Activated CD4-positive, alpha-beta T cell treated with anti-CD3 and anti-CD28 coated beads, Interleukin-2, amount 10 ng/mL, durations not matched to agents 7 days and 5 days (primary cell): ENCODE data around the gene TMBIM1. TPM values are rescaled to one million over a fixed set of nuclear protein-coding genes. Genes with fewer than 3 reads are reported as not detected.

Source experiments
- CTCF ChIA-PET: fragments of 350-600 bp; sonication (Branson Sonifier 250); formaldehyde crosslinking; loops from one replicate; lab custom pipeline; 2021; ENCODE audit warnings: antibody characterized with exemption; lab: Charles Lee
- POLR2A ChIA-PET: fragments of 350-600 bp; sonication (Branson Sonifier 250); formaldehyde crosslinking; loops from one replicate; lab custom pipeline; 2021; ENCODE audit warnings: antibody characterized with exemption; lab: Charles Lee
- DNase-seq: peaks from one replicate; pipeline ENCODE4 v3.0.0-alpha.2; 2020
- H3K27ac Mint-ChIP-seq: one replicate; pipeline ENCODE4 v1.8.0; 2021; ENCODE audit warnings: mild to moderate bottlenecking, moderate library complexity, mixed read lengths
- H3K27me3 Mint-ChIP-seq: one replicate; pipeline ENCODE4 v1.8.0; 2021; ENCODE audit warnings: mixed read lengths
- H3K36me3 Mint-ChIP-seq: one replicate; pipeline ENCODE4 v1.8.0; 2021; ENCODE audit warnings: low read depth, mixed read lengths
- H3K4me1 Mint-ChIP-seq: one replicate; pipeline ENCODE4 v1.8.0; 2021; ENCODE audit warnings: mixed read lengths
- H3K4me3 Mint-ChIP-seq: one replicate; pipeline ENCODE4 v1.8.0; 2021; ENCODE audit warnings: mild to moderate bottlenecking, moderate library complexity, mixed read lengths
- H3K9me3 Mint-ChIP-seq: one replicate; pipeline ENCODE4 v1.8.0; 2021; ENCODE audit warnings: mixed read lengths
- microRNA-seq: library from miRNA; unstranded; fragments of <30 nt; microRNA quantifications from one replicate; pipeline ENCODE4 v1.2.0, GENCODE V29; 2021; ENCODE audit warnings: borderline microRNAs expressed, borderline replicate concordance
- total RNA-seq, 2 experiments: library from RNA; stranded (reverse); gene quantifications; one replicate each; pipeline ENCODE4 v1.2.3, GENCODE V29; 2021

Gene TMBIM1
- total RNA-seq, 2 experiments from 2014 or later: 99.3 to 101 TPM

DNA sequence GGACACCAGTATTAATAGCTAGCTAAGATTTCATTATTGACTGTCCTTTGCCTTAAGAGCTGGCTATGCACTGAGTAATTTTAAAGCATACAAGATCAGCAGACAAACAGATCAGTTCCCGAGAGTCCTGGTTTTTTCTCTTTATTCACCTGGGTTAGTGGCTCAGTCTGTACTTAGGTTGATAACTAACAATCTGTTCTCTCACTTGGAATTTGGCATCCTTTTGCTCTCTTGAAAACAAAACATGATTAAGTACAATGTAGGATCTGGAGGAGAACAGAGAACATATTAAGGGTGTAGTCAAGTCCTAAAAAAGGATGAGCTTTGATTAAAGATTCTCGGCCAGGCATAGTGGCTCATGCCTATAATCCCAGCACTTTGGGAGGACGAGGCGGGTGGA lies 58.8 kb downstream of the TMBIM1 start:
- no peak for DNase-seq
- no peaks in the 10 kb centered on the region for H3K9me3 Mint-ChIP-seq
- H3K36me3 Mint-ChIP-seq: peaks cover 79% of the 10 kb centered on the region
- peaks cover 35% of the 10 kb centered on the region for H3K4me1 Mint-ChIP-seq
- ChIA-PET CTCF (interaction anchor here (1.2 to 1.8 kb wide), 5 partner anchors 10 to 46 kb away, joined by 3 to 7 read pairs (median 3); no protein-coding TSS in a partner anchor), POLR2A (interaction anchor here (0.7 kb wide), 1 partner anchor 854 kb away, joined by 4 read pairs; no protein-coding TSS in a partner anchor)
- H3K4me3 Mint-ChIP-seq: no peak overlapping the region
- no peaks in the 10 kb centered on the region for H3K27me3 Mint-ChIP-seq
- peak overlapping the region; percentile 20 for H3K27ac Mint-ChIP-seq

DNA sequence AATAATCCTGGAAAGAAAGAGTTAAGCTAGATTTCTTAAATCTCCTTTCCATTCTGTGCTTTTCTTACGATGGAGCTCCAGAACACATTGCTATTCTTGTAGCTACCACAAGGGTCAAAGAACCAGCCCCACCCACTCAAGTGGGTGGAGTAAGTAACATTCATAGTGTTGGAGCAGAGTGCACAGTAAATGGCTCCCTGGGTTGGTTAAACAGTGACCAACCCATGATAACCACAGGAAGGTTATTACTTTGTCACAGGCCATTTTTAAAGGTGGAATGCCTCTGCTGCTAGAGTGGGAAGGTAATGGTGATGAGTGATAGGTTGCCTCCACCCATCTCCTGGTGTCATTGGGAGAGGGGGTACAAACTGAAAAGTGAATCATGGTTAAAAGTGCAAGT lies 61.4 kb downstream of the TMBIM1 start:
- ChIA-PET POLR2A (interaction anchor here (0.6 to 1.4 kb wide), 3 partner anchors 10 to 61 kb away, joined by 4 to 7 read pairs (median 5); no protein-coding TSS in a partner anchor), CTCF (interaction anchor here (0.5 to 3.0 kb wide), 11 partner anchors 9 to 646 kb away, joined by 3 to 17 read pairs (median 8); partner anchors contain the start of gene CXCR1)
- peaks cover 58% of the 10 kb centered on the region for H3K4me1 Mint-ChIP-seq
- H3K36me3 Mint-ChIP-seq: peaks cover 82% of the 10 kb centered on the region
- peak overlapping the region; percentile 84 for H3K27ac Mint-ChIP-seq
- H3K27me3 Mint-ChIP-seq: no peaks in the 10 kb centered on the region
- H3K4me3 Mint-ChIP-seq: peak overlapping the region; percentile 7
- DNase-seq: peak; percentile 38
- no peaks in the 10 kb centered on the region for H3K9me3 Mint-ChIP-seq

DNA sequence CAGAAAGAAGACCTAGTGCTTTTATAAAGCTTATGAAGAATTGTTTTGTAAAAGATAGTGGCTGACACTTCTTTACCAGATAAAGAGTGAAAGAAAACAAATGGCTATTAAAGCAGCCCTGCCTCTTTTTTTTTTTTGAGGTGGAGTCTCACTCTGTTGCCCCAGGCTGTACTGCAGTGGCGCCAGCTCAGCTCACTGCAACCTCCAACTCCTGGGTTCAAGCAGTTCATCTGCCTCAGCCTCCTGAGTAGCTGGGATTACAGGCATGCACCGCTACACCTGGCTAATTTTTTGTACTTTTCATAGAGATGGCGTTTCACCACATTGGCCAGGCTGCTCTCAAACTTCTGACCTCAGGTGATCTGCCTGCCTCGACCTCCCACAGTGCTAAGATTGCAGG lies 62.5 kb downstream of the TMBIM1 start:
- POLR2A ChIA-PET: interaction anchor here (0.8 to 1.4 kb wide), 2 partner anchors 9 to 14 kb away, joined by 3 to 7 read pairs; no protein-coding TSS in a partner anchor
- Mint-ChIP-seq H3K4me1 (peaks cover 68% of the 10 kb centered on the region), H3K27me3 (no peaks in the 10 kb centered on the region), H3K27ac (peak overlapping the region; percentile 84), H3K4me3 (peak overlapping the region; percentile 7), H3K9me3 (no peaks in the 10 kb centered on the region), H3K36me3 (peaks cover 84% of the 10 kb centered on the region)
- DNase-seq: no peak
- CTCF ChIA-PET: interaction anchor here (0.7 to 3.0 kb wide), 12 partner anchors 11 to 647 kb away, joined by 3 to 13 read pairs (median 5); partner anchors contain the start of gene CXCR1

DNA sequence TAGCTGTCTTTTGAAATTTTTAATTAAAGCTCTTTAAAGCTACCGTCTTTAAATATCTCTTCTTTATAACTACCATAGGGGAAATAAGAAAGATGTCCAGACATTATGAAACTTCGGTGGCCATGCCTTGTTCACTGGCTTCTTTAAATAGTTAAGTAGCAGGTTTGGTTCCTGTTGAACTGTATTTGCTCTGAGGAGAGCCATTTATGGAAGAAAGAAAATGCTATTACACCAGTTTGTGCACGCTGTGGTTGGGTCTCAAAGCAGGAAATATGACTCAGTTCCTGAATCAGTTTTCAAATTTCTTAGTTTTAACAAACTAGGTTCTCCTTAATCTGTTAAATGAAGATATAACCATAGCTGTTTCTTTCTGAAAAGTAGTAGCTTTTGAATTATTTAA lies 63.1 kb downstream of the TMBIM1 start:
- no peaks in the 10 kb centered on the region for H3K9me3 Mint-ChIP-seq
- peak; percentile 71 for DNase-seq
- peaks cover 84% of the 10 kb centered on the region for H3K36me3 Mint-ChIP-seq
- peak overlapping the region; percentile 86 for H3K27ac Mint-ChIP-seq
- no peaks in the 10 kb centered on the region for H3K27me3 Mint-ChIP-seq
- ChIA-PET CTCF (interaction anchor here (0.6 to 3.0 kb wide), 11 partner anchors 10 to 1163 kb away, joined by 3 to 13 read pairs (median 6); no protein-coding TSS in a partner anchor), POLR2A (interaction anchor here (0.7 to 1.4 kb wide), 3 partner anchors 8 to 13 kb away, joined by 3 to 7 read pairs (median 3); no protein-coding TSS in a partner anchor)
- H3K4me1 Mint-ChIP-seq: peaks cover 75% of the 10 kb centered on the region
- peak overlapping the region; percentile 37 for H3K4me3 Mint-ChIP-seq

DNA sequence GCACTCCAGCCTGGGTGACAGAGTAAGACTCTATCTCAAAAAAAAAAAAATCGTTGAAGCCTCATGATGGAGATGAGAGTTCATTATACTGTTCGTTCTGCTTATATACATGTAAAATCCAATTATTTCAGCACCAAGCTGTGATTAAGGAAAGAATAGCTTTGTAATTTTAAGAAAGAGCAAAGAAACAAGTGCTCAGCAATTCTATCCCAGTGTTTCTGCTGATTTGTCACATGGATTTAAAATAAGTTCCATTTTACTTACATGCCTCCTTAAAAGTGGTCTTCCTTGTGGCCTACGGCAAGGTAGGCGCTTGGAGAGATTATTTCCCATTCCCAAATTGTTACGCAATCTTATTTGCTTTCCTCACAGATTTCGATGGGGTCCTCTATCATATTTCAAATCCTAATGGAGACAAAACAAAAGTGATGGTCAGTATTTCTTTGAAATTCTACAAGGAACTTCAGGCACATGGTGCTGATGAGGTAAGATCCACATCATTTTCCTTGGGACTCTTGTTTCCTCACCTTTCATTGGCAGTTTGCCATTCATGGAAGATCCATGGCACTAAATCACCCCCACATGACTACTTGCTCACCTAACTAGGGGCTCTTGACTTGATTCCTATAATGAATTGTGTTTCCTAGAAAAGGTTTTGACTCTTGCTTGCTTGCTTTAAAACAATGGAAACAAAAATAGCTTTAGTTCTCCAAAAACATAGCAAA lies 63.8 kb downstream of the TMBIM1 start:
- Mint-ChIP-seq H3K4me3 (peak overlapping the region; percentile 37), H3K9me3 (no peaks in the 10 kb centered on the region), H3K4me1 (peaks cover 78% of the 10 kb centered on the region), H3K27me3 (no peaks in the 10 kb centered on the region), H3K27ac (peak overlapping the region; percentile 86), H3K36me3 (peaks cover 84% of the 10 kb centered on the region)
- DNase-seq: no peak
- POLR2A ChIA-PET: interaction anchor here (0.6 to 0.7 kb wide), 2 partner anchors 10 to 15 kb away, joined by 3 to 5 read pairs; no protein-coding TSS in a partner anchor
- CTCF ChIA-PET: interaction anchor here (0.9 to 3.0 kb wide), 6 partner anchors 9 to 43 kb away, joined by 3 to 13 read pairs (median 6); no protein-coding TSS in a partner anchor

DNA sequence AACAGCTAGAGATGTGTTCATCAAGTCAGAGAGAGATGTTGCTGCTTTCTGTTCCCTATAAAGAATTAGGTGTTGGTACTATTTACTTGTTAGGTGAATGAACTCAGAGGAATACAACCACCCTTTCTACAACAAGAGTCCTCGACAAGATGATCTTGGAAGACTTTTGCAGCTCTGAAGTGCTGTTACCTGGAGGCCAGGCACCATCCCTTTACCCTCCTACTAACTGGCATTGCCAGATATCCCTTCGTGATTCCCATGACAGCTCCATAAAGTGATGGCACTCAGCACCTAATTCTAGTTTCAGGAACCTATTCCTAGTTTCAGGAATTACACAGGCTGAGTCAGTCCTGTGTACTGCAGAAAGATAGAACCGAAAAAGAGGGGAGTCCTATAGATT lies 65.4 kb downstream of the TMBIM1 start:
- no peaks in the 10 kb centered on the region for H3K27me3 Mint-ChIP-seq
- H3K4me1 Mint-ChIP-seq: peaks cover 89% of the 10 kb centered on the region
- H3K4me3 Mint-ChIP-seq: no peak overlapping the region
- DNase-seq: no peak
- CTCF ChIA-PET: interaction anchor here (0.5 to 1.0 kb wide), 4 partner anchors 9 to 986 kb away, joined by 3 read pairs; no protein-coding TSS in a partner anchor
- peak overlapping the region; percentile 85 for H3K27ac Mint-ChIP-seq
- H3K9me3 Mint-ChIP-seq: no peaks in the 10 kb centered on the region
- H3K36me3 Mint-ChIP-seq: peaks cover 83% of the 10 kb centered on the region
- POLR2A ChIA-PET: interaction anchor here (0.7 kb wide), 1 partner anchor 153 kb away, joined by 5 read pairs; no protein-coding TSS in a partner anchor

Small RNA genes within 50 kb of the gene (microRNA-seq; reads per million reads assigned to microRNA genes)
- gene MIR6513 (2.7 reads per million, percentile 13 among the genes with 10 or more reads in this experiment), gene MIR6810 (not detected)

Other genes starting within 250 kb of the TMBIM1 start
- 1 to 10 TPM; 2.1 to 2.7 TPM for gene RUFY4, start 223.2 kb downstream of the TMBIM1 start, total RNA-seq
- under 1 TPM; 0.20 to 0.37 TPM for gene CXCR2, start 166.5 kb downstream of the TMBIM1 start, total RNA-seq
- 1 to 10 TPM in 1 of 2 experiments, under 1 TPM in 1; 0.99 to 1.1 TPM for gene CXCR1, start 125.5 kb downstream of the TMBIM1 start, total RNA-seq
- gene ARPC2, start 75.3 kb downstream of the TMBIM1 start, total RNA-seq: 100 to 1,000 TPM; 708 to 729 TPM
- gene GPBAR1, start 31.5 kb downstream of the TMBIM1 start, total RNA-seq: 1 to 10 TPM; 1.0 to 1.2 TPM
- 10 to 100 TPM; 42.3 to 51.1 TPM for gene AAMP, start 22.4 kb downstream of the TMBIM1 start, total RNA-seq
- 10 to 100 TPM; 34.0 to 39.1 TPM for gene PNKD, start 22.0 kb downstream of the TMBIM1 start, total RNA-seq
- not detected for gene CATIP, start 64.4 kb upstream of the TMBIM1 start, total RNA-seq
- gene SLC11A1, start 89.8 kb upstream of the TMBIM1 start, total RNA-seq: under 1 TPM; 0.17 TPM
- 100 to 1,000 TPM; 186 to 208 TPM for gene CTDSP1, start 107.4 kb upstream of the TMBIM1 start, total RNA-seq
- gene VIL1, start 126.6 kb upstream of the TMBIM1 start, total RNA-seq: under 1 TPM in 1 of 2 experiments, not detected in 1; 0.17 TPM